Breast epithelium (tissue), 4 donors: Measurements from ENCODE around the gene CIAO2B. TPM values are rescaled to one million over a fixed set of nuclear protein-coding genes. Genes with fewer than 3 reads are reported as not detected.

ENCODE experiments used
- DNase-seq, 2 donors: peaks; one replicate each; pipeline ENCODE4 v3.0.0-alpha.2; 2019; ENCODE audit warnings: low spot score in 2 of 2
- H3K27ac ChIP-seq, 2 donors: fragments of 200-600 bp; sonication (generic) in 1 of 2; one replicate each; pipeline ENCODE4 v1.5.1; 2016 to 2019; ENCODE audit warnings: mild to moderate bottlenecking in 1 of 2
- H3K27me3 ChIP-seq, 2 donors: fragments of 200-600 bp; sonication (generic) in 1 of 2; one replicate each; pipeline versions ENCODE4 v1.5.1 to v1.6.0; 2017 to 2019; ENCODE audit warnings: control low read depth in 1 of 2, mild to moderate bottlenecking in 1 of 2
- H3K36me3 ChIP-seq: fragments of 200-600 bp; one replicate; pipeline ENCODE4 v1.5.1; 2019
- H3K4me1 ChIP-seq, 2 donors: fragments of 200-600 bp; sonication (generic); one replicate each; pipeline ENCODE4 v1.5.1; 2016 to 2019; ENCODE audit warnings: control low read depth in 1 of 2
- H3K4me3 ChIP-seq, 3 donors: fragments of 200-600 bp; sonication (generic); 1 replicate in 2 of 3; 2 replicates in 1 of 3; pipeline ENCODE4 v1.5.1; 2016 to 2019; ENCODE audit warnings: mild to moderate bottlenecking in 3 of 3, moderate library complexity in 2 of 3
- H3K9me3 ChIP-seq, 2 donors: fragments of 200-600 bp; sonication (generic) in 1 of 2; one replicate each; pipeline ENCODE4 v1.5.1; 2016 to 2019; ENCODE audit warnings: control low read depth in 1 of 2
- CTCF ChIP-seq, 3 donors: fragments of 450-650 bp; IDR thresholded peaks; one replicate each; pipeline ENCODE4 v1.5.1; 2016 to 2017; ENCODE audit warnings: antibody characterized with exemption in 3 of 3, mild to moderate bottlenecking in 3 of 3, moderate library complexity in 3 of 3
- POLR2A ChIP-seq: fragments of 450-650 bp; IDR thresholded peaks from one replicate; pipeline ENCODE4 v1.6.1; 2016; ENCODE audit warnings: antibody characterized with exemption, mild to moderate bottlenecking, moderate library complexity
- POLR2AphosphoS5 ChIP-seq, 3 donors: sonication (generic); formaldehyde crosslinking; IDR thresholded peaks; one replicate each; pipeline ENCODE4 v1.6.1; 2017; ENCODE audit warnings: antibody characterized with exemption in 3 of 3
- intact Hi-C: fragments of 100-400 bp; cut with DNase I; formaldehyde crosslinking; loops from one replicate; pipeline ENCODE4 v1.15.1; 2023; ENCODE audit warnings: low total_unique reads
- total RNA-seq, 3 donors: library from RNA; depleted of rRNA; stranded (reverse); fragments of >200 nt; gene quantifications; one replicate each; pipeline ENCODE4 v1.1.0, GENCODE V29; 2016

The CIAO2B gene
- total RNA-seq, 3 donors from 2014 or later, result 45.7 to 77.3 (median 65.4) TPM

- no peaks in the 10 kb centered on the region for H3K36me3 ChIP-seq
- no peak for DNase-seq
- no peaks in the 10 kb centered on the region for H3K27me3 ChIP-seq
- H3K4me1 ChIP-seq, result peaks cover 11 to 19% of the 10 kb centered on the region in 2 donors
- no peaks in the 10 kb centered on the region for H3K9me3 ChIP-seq
- H3K27ac ChIP-seq, result no peak overlapping the region
- no peak for TF ChIP-seq POLR2AphosphoS5 (IDR thresholded peaks at IDR 0.05)
- no peak for TF ChIP-seq CTCF (IDR thresholded peaks at IDR 0.05)
- TF ChIP-seq POLR2A, result no peak
- H3K4me3 ChIP-seq, result no peak overlapping the region
- intact Hi-C loops, result no loop called here
Observed at GRCh38 chr16:66931665-66932064, 2.5 kb downstream of the CIAO2B start.

GRCh38 chr16:66930189-66930588 is 4.0 kb downstream of the CIAO2B start:
- Histone ChIP-seq H3K9me3 (no peaks in the 10 kb centered on the region), H3K27me3 (no peaks in the 10 kb centered on the region), H3K4me3 (no peak overlapping the region), H3K4me1 (peaks cover 3 to 6% of the 10 kb centered on the region in 2 donors), H3K36me3 (no peaks in the 10 kb centered on the region), H3K27ac (no peak overlapping the region)
- TF ChIP-seq POLR2A (no peak), POLR2AphosphoS5 (IDR thresholded peaks at IDR 0.05) (no peak), CTCF (IDR thresholded peaks at IDR 0.05) (no peak)
- intact Hi-C loops, result no loop called here
- no peak for DNase-seq

- intact Hi-C loops, result no loop called here
- Histone ChIP-seq H3K9me3 (no peaks in the 10 kb centered on the region), H3K27ac (no peak overlapping the region), H3K4me1 (peaks cover 6% of the 10 kb centered on the region in 2 donors), H3K27me3 (peaks cover 0 to 3% of the 10 kb centered on the region in 2 donors), H3K4me3 (no peak overlapping the region), H3K36me3 (no peaks in the 10 kb centered on the region)
- TF ChIP-seq POLR2AphosphoS5 (IDR thresholded peaks at IDR 0.05) (no peak), POLR2A (no peak), CTCF (IDR thresholded peaks at IDR 0.05) (no peak)
- DNase-seq, result no peak
Observed at GRCh38 chr16:66928702-66929388, 5.4 kb downstream of the CIAO2B start.

GRCh38 chr16:66927918-66928649 is 6.1 kb downstream of the CIAO2B start:
- TF ChIP-seq POLR2A, result no peak
- no peak for TF ChIP-seq POLR2AphosphoS5 (IDR thresholded peaks at IDR 0.05)
- TF ChIP-seq CTCF (IDR thresholded peaks at IDR 0.05), result no peak
- Histone ChIP-seq H3K4me3 (no peak overlapping the region), H3K4me1 (peaks cover under 1 to 6% of the 10 kb centered on the region in 2 donors), H3K27me3 (peaks cover 0 to 4% of the 10 kb centered on the region in 2 donors), H3K9me3 (no peaks in the 10 kb centered on the region), H3K36me3 (no peaks in the 10 kb centered on the region), H3K27ac (peak overlapping the region in 1 of 2 donors; percentile 65)
- no peak for DNase-seq
- intact Hi-C loops, result no loop called here

- no peak overlapping the region for H3K4me3 ChIP-seq
- H3K36me3 ChIP-seq, result no peaks in the 10 kb centered on the region
- peaks cover 0 to 4% of the 10 kb centered on the region in 2 donors for H3K27me3 ChIP-seq
- H3K27ac ChIP-seq, result peak overlapping the region; percentile 17 to 74
- no peak for TF ChIP-seq POLR2AphosphoS5 (IDR thresholded peaks at IDR 0.05)
- no peak for TF ChIP-seq CTCF (IDR thresholded peaks at IDR 0.05)
- TF ChIP-seq POLR2A, result no peak
- no peaks in the 10 kb centered on the region for H3K9me3 ChIP-seq
- peaks cover 0 to 6% of the 10 kb centered on the region in 2 donors for H3K4me1 ChIP-seq
- intact Hi-C loops, result no loop called here
- DNase-seq, result no peak
Observed at GRCh38 chr16:66926961-66927436, 7.2 kb downstream of the CIAO2B start.
